Left lung (tissue), 10 donors: ENCODE data around the gene HOXB4. TPM values are rescaled to one million over a fixed set of nuclear protein-coding genes. Genes with fewer than 3 reads are reported as not detected.

ENCODE experiments used
- ATAC-seq: fragments of 200-7000 bp; cut with Tn5 transposase; one replicate; pipeline ENCODE4 v1.9.1; 2020; ENCODE audit warnings: moderate library complexity
- DNase-seq, 4 donors: peaks; one replicate each; pipeline ENCODE4 v3.0.0-alpha.2; 2013 to 2020
- H3K27ac ChIP-seq, 2 donors: fragments of 200-600 bp; sonication (generic) in 1 of 2; one replicate each; pipeline versions ENCODE4 v1.5.0 to v1.8.0; 2020 to 2021
- H3K27me3 ChIP-seq, 2 donors: fragments of 200-600 bp; sonication (generic) in 1 of 2; one replicate each; pipeline versions ENCODE4 v1.5.0 to v1.8.0; 2020 to 2021
- H3K36me3 ChIP-seq, 2 donors: fragments of 200-600 bp; sonication (generic) in 1 of 2; one replicate each; pipeline versions ENCODE4 v1.5.0 to v1.8.0; 2020 to 2021
- H3K4me1 ChIP-seq, 2 donors: fragments of 200-600 bp; one replicate each; pipeline ENCODE4 v1.8.0; 2021
- H3K4me3 ChIP-seq, 2 donors: fragments of 200-600 bp; sonication (generic) in 1 of 2; one replicate each; pipeline versions ENCODE4 v1.5.0 to v1.8.0; 2020 to 2021; ENCODE audit warnings: mild to moderate bottlenecking in 1 of 2
- H3K9me3 ChIP-seq, 2 donors: fragments of 200-600 bp; sonication (generic) in 1 of 2; one replicate each; pipeline versions ENCODE4 v1.5.0 to v1.8.0; 2020 to 2021
- intact Hi-C, 2 donors: fragments of 100-400 bp; cut with DNase I; formaldehyde crosslinking; loops; one replicate each; pipeline versions ENCODE4 v1.11.2 to v1.14.2; 2022
- polyA plus RNA-seq, 6 donors: library from polyadenylated mRNA; unstranded; fragments of 120-200 nt; gene quantifications; one replicate each; pipeline ENCODE4 v1.2.1, GENCODE V29; 2013; ENCODE audit not compliant: insufficient read length in 6 of 6
- total RNA-seq, 2 donors: library from RNA; stranded (reverse); fragmentation: NEBNext Ultra II Directional; extraction: Animal tissue kit (Norgen Biotek cat#: 25700); gene quantifications; one replicate each; pipeline ENCODE4 v1.2.1, GENCODE V29; 2021
- TF ChIP-seq, protein P1 (sequence below), 2 donors: fragments of 200-600 bp; sonication (generic) in 1 of 2; IDR thresholded peaks; one replicate each; pipeline versions ENCODE4 v1.5.0 to v1.8.0; 2021; ENCODE audit warnings: antibody characterized with exemption in 2 of 2
- donor health status: DM: no; HTN: yes; CAD: no.
- donor health status: DM: no; HTN: no; CAD: no.

HOXB4 gene
- total and polyA plus RNA-seq, 8 donors, result 4.5 to 19.0 (median 12.8) TPM

DNA sequence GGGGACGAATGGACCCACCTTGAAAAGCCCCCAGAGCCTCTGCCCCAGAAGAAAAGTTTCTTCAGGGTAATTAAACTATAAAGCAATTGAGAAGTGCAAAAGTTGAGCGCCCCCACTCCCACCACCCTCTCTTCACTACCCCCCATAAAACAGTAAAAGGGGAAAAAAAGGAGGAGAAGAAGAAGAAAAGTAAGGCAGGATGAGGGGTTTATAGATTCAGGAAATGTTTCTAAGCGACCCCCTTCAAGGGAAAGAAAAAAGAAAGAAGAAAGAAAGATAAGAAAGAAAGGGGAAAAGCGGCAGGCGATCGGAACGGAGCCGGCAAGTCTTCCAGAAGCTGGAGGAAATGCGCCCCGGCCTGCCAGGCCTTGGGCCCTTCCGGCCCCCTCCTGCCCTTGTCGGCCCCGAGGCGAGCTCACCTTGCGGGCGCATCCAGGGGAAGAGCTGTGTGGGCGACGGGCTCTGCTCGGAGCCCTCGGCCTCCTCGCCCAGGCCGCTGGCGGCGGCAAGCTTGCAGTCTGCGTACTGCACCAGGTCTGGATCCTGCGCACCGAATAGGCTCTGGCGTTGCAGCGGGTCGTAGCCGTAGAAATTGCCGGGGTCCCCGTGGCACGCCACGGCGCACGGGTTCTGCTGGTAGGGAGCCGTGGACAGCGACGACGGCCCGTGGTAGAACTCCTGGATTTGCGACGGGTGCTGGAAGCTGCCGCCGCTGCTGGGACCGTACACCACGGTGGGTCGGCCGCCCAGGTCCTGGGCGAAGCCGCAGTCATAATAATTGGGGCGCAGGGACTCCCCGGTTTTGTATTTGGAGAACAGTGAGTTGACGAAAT lies 35.9 kb upstream of the HOXB4 start:
- Histone ChIP-seq H3K9me3 (no peaks in the 10 kb centered on the region), H3K36me3 (no peaks in the 10 kb centered on the region), H3K4me3 (no peak overlapping the region), H3K4me1 (peaks cover 0 to 61% of the 10 kb centered on the region in 2 donors), H3K27me3 (peaks cover 88 to 100% of the 10 kb centered on the region in 2 donors), H3K27ac (no peak overlapping the region)
- TF ChIP-seq, protein P1, sequence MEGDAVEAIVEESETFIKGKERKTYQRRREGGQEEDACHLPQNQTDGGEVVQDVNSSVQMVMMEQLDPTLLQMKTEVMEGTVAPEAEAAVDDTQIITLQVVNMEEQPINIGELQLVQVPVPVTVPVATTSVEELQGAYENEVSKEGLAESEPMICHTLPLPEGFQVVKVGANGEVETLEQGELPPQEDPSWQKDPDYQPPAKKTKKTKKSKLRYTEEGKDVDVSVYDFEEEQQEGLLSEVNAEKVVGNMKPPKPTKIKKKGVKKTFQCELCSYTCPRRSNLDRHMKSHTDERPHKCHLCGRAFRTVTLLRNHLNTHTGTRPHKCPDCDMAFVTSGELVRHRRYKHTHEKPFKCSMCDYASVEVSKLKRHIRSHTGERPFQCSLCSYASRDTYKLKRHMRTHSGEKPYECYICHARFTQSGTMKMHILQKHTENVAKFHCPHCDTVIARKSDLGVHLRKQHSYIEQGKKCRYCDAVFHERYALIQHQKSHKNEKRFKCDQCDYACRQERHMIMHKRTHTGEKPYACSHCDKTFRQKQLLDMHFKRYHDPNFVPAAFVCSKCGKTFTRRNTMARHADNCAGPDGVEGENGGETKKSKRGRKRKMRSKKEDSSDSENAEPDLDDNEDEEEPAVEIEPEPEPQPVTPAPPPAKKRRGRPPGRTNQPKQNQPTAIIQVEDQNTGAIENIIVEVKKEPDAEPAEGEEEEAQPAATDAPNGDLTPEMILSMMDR (IDR thresholded peaks at IDR 0.05), result no peak
- no peak for ATAC-seq
- no peak for DNase-seq
- intact Hi-C loops, result no loop called here

GRCh38 chr17:48612854-48613691 lies 34.9 kb upstream of the HOXB4 start:
- peak; percentile 28 for ATAC-seq
- H3K27me3 ChIP-seq, result peaks cover 85 to 100% of the 10 kb centered on the region in 2 donors
- intact Hi-C loops, result no loop called here
- TF ChIP-seq, protein P1 (IDR thresholded peaks at IDR 0.05), result peak; percentile 21 to 23
- no peaks in the 10 kb centered on the region for H3K9me3 ChIP-seq
- H3K4me1 ChIP-seq, result peaks cover 0 to 52% of the 10 kb centered on the region in 2 donors
- DNase-seq, result no peak
- H3K27ac ChIP-seq, result no peak overlapping the region
- peak overlapping the region in 1 of 2 donors; percentile 48 for H3K4me3 ChIP-seq
- H3K36me3 ChIP-seq, result no peaks in the 10 kb centered on the region

DNA sequence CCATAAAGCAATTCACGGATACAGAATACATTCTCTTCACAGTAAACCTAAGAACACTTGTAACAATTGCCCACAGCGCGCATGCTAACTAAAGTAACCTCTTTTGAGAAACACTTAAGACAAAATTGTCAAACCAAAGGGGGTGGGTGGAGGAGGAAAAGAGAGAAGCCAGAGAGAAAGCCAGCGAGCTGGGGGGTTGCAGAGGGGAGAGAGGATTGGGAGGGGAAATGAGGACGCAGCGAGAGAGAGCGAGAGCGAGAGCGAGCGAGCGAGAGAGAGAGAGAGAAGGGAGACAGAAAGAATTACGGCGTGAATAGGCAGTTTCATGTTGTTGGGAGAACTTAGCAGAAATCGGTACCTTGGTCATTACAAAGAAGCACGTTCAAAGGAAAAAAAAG lies 34.3 kb upstream of the HOXB4 start:
- ATAC-seq (no peak), DNase-seq (no peak)
- TF ChIP-seq, protein P1 (IDR thresholded peaks at IDR 0.05), result no peak
- Histone ChIP-seq H3K36me3 (no peaks in the 10 kb centered on the region), H3K27ac (no peak overlapping the region), H3K4me1 (peaks cover 0 to 49% of the 10 kb centered on the region in 2 donors), H3K27me3 (peaks cover 85 to 100% of the 10 kb centered on the region in 2 donors), H3K4me3 (peak overlapping the region in 1 of 2 donors; percentile 48), H3K9me3 (no peaks in the 10 kb centered on the region)
- intact Hi-C loops, result no loop called here

DNA sequence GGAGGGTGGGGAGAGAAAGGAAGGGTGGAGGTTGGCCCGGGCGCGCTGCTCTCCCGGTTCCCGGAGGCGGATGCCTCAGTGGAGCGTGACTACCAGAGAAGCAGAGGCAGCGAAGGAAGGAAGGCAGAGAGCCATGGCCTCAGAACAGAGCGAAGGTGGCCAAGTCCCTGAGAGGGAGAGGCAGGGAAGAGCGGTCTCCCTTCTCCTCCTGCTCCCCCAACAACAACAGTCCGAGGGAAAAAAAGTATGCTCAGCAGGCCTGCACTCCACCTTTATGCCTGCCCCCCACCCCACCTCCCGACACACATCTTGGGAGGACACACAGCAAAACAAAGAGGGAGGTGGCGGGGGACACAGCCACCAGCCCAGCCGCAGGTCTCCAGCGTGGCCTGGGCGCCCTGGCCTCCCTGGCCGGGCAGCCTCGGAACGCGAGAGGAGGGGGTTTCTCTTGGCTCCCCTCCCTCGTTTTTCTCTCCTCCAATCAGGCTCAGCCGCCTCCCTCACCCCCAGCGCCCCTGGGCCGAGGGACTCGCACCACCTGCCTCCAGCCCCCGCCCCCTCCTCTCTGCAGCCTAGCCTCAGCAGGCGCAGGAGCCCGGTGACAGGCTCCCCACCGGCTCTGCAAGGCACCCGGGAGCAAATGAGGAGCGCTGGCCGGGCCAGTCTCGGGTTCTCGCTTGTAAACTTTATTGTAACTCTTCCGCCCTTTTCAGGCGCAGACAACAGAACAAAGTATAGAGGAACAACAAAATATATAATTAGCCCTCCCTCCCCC lies 33.7 kb upstream of the HOXB4 start:
- H3K27me3 ChIP-seq, result peaks cover 86 to 100% of the 10 kb centered on the region in 2 donors
- peak overlapping the region; percentile 41 to 48 for H3K4me3 ChIP-seq
- TF ChIP-seq, protein P1 (IDR thresholded peaks at IDR 0.05), result no peak
- intact Hi-C loops, result no loop called here
- ATAC-seq (peak; percentile 5), DNase-seq (no peak)
- H3K4me1 ChIP-seq, result peaks cover 0 to 49% of the 10 kb centered on the region in 2 donors
- H3K9me3 ChIP-seq, result no peaks in the 10 kb centered on the region
- H3K36me3 ChIP-seq, result no peaks in the 10 kb centered on the region
- H3K27ac ChIP-seq, result peak overlapping the region in 1 of 2 donors; percentile 71
